Vagina (tissue), 2 donors: ENCODE data around the gene STARD13.

Source experiments
- POLR2A ChIP-seq, 2 donors: fragments of 450-650 bp; IDR thresholded peaks; one replicate each; pipeline ENCODE4 v1.6.1; 2017; ENCODE audit warnings: antibody characterized with exemption in 2 of 2, mild to moderate bottlenecking in 2 of 2, moderate library complexity in 2 of 2
- TF ChIP-seq, protein P1 (sequence below), 3 experiments: fragments of 450-650 bp in 2 of 3; fragments of 200-600 bp in 1 of 3; sonication (generic) in 1 of 3; IDR thresholded peaks; one replicate each; pipeline ENCODE4 v1.5.1; 2017 to 2019; ENCODE audit warnings: antibody characterized with exemption in 3 of 3, mild to moderate bottlenecking in 2 of 3, moderate library complexity in 2 of 3

DNA sequence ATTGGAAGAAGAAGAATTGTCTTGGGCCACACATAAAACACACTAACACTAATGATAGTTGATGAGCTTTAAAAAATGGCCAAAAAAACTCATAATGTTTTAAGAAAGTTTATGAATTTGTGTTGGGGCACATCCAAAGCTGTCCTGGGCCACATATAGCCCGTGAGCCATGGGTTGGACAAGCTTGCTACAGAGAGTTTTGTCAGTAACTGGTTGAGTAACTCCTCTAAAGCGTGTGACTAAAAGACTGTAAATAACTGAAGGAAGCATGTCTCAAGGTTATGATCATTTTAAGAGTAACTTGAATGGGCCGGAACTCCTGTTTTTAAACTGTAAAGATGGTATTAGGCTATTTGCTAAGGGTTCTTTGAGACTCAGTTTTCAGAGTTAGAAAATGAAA is 151.3 kb downstream of the STARD13 start:
- TF ChIP-seq, protein P1, sequence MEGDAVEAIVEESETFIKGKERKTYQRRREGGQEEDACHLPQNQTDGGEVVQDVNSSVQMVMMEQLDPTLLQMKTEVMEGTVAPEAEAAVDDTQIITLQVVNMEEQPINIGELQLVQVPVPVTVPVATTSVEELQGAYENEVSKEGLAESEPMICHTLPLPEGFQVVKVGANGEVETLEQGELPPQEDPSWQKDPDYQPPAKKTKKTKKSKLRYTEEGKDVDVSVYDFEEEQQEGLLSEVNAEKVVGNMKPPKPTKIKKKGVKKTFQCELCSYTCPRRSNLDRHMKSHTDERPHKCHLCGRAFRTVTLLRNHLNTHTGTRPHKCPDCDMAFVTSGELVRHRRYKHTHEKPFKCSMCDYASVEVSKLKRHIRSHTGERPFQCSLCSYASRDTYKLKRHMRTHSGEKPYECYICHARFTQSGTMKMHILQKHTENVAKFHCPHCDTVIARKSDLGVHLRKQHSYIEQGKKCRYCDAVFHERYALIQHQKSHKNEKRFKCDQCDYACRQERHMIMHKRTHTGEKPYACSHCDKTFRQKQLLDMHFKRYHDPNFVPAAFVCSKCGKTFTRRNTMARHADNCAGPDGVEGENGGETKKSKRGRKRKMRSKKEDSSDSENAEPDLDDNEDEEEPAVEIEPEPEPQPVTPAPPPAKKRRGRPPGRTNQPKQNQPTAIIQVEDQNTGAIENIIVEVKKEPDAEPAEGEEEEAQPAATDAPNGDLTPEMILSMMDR (IDR thresholded peaks at IDR 0.05) = no peak
- no peak for TF ChIP-seq POLR2A (IDR thresholded peaks at IDR 0.05)
